ENCODE data around the gene REPS2.

- no peak for TF ChIP-seq CTCF (conservative IDR thresholded peaks at IDR 0.05; ENCODE audit: low read depth, low read length)
- TF ChIP-seq EZH2 (IDR thresholded peaks at IDR 0.05; ENCODE audit: borderline replicate concordance, low read depth, low read length, poor library complexity, severe bottlenecking): no peak
Observed at GRCh38 chrX:17038277-17038676, 91.8 kb downstream of the REPS2 start.

Measured in A673 (cell line).